Progenitor cell of endocrine pancreas (in vitro differentiated cells): ENCODE measurements around the gene TOM1L1. TPM values are rescaled to one million over a fixed set of nuclear protein-coding genes. Genes with fewer than 3 reads are reported as not detected.

Source experiments
- DNase-seq: peaks from one replicate; pipeline ENCODE4 v3.0.0; 2021; ENCODE audit warnings: low spot score; ENCODE audit not compliant: unreplicated experiment
- H3K27ac Mint-ChIP-seq: 2 replicates; pipeline ENCODE4 v1.8.0; 2021; ENCODE audit warnings: mild to moderate bottlenecking, moderate library complexity, mixed read lengths
- H3K27me3 Mint-ChIP-seq: 2 replicates; pipeline ENCODE4 v1.8.0; 2021; ENCODE audit warnings: mixed read lengths
- H3K36me3 Mint-ChIP-seq: 2 replicates; pipeline ENCODE4 v1.8.0; 2022; ENCODE audit warnings: mixed read lengths; ENCODE audit not compliant: insufficient read depth
- H3K4me1 Mint-ChIP-seq: 2 replicates; pipeline ENCODE4 v1.8.0; 2021; ENCODE audit warnings: low read depth, mixed read lengths
- H3K4me3 Mint-ChIP-seq: 2 replicates; pipeline ENCODE4 v1.8.0; 2021; ENCODE audit warnings: low read depth, mild to moderate bottlenecking, moderate library complexity, mixed read lengths
- H3K9me3 Mint-ChIP-seq: 2 replicates; pipeline ENCODE4 v1.8.0; 2021; ENCODE audit warnings: low read depth, mixed read lengths
- total RNA-seq: library from RNA; stranded (reverse); gene quantifications from 2 replicates; pipeline ENCODE4 v1.2.1, GENCODE V29; 2021
- TF ChIP-seq, protein P1 (sequence below): fragments of 200-600 bp; sonication (generic); IDR thresholded peaks from one replicate; pipeline ENCODE4 v1.5.0; 2021; ENCODE audit warnings: antibody characterized with exemption, mild to moderate bottlenecking; ENCODE audit not compliant: unreplicated experiment

The TOM1L1 gene
- total RNA-seq, 1 donor from 2014 or later, result 83.1 TPM

GRCh38 chr17:54951286-54951685 is 50.6 kb downstream of the TOM1L1 start:
- Mint-ChIP-seq H3K4me3 (no peak overlapping the region), H3K36me3 (peaks cover 25% of the 10 kb centered on the region), H3K27ac (no peak overlapping the region), H3K27me3 (no peaks in the 10 kb centered on the region), H3K4me1 (peaks cover 1% of the 10 kb centered on the region), H3K9me3 (no peaks in the 10 kb centered on the region)
- TF ChIP-seq, protein P1, sequence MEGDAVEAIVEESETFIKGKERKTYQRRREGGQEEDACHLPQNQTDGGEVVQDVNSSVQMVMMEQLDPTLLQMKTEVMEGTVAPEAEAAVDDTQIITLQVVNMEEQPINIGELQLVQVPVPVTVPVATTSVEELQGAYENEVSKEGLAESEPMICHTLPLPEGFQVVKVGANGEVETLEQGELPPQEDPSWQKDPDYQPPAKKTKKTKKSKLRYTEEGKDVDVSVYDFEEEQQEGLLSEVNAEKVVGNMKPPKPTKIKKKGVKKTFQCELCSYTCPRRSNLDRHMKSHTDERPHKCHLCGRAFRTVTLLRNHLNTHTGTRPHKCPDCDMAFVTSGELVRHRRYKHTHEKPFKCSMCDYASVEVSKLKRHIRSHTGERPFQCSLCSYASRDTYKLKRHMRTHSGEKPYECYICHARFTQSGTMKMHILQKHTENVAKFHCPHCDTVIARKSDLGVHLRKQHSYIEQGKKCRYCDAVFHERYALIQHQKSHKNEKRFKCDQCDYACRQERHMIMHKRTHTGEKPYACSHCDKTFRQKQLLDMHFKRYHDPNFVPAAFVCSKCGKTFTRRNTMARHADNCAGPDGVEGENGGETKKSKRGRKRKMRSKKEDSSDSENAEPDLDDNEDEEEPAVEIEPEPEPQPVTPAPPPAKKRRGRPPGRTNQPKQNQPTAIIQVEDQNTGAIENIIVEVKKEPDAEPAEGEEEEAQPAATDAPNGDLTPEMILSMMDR, result no peak
- DNase-seq, result no peak

DNA sequence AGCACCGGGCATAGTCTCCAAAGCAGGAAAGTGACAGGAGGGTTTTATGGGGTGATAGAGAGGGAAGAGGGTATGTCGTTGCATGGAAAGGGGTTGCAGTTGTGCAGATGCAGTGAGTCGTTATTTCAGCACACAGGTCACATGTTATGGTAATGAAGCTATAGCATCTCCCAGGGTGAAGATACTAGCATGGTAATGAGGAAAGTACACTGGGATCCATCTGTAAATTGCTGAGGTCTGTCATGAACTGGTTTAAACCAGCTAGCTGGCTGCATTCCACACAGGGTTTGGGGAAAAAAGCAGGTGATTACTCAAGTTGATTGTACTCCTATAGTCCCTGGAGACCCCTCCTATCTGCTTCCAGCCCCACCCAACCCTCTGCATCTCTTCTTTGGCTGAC is 56.1 kb downstream of the TOM1L1 start:
- Mint-ChIP-seq H3K27me3 (no peaks in the 10 kb centered on the region), H3K4me1 (no peaks in the 10 kb centered on the region)
- no peak for DNase-seq

DNA sequence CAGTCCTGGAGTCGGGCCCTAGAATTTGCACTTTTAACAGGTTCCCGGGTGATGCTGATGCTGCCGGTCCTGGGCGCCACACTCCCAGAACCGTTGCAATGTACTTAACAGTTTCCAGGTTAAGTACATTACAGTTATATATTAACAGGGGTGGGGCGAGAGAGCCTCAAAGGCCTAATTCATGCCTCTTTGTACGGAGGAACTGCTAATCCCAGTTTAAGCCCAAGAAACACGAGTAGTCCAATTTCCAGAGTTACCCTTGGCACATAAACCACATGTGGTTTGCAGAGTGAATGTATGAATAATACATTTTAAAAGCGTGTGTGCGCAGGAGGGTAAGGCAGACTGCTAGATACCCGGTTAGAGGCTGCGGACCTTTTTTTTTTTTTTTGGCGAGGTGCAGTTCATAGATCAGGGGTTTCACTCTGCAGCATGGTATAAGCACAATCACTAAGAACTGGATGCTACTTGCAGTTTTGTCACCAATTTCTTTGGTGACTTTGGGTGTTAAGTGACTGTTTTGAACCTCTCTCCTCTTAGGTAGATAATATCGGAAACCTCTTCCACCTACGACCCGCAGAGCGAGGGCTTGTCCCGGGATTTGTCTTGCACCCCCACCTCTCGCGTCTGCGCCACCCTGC is 67.1 kb downstream of the TOM1L1 start:
- no peaks in the 10 kb centered on the region for H3K27me3 Mint-ChIP-seq
- DNase-seq, result no peak
- no peaks in the 10 kb centered on the region for H3K9me3 Mint-ChIP-seq
- TF ChIP-seq, protein P1, result no peak
- no peak overlapping the region for H3K4me3 Mint-ChIP-seq
- peaks cover 26% of the 10 kb centered on the region for H3K4me1 Mint-ChIP-seq
- H3K36me3 Mint-ChIP-seq, result peaks cover 13% of the 10 kb centered on the region
- no peak overlapping the region for H3K27ac Mint-ChIP-seq

More for the DNA sequence above, 56.1 kb downstream of the TOM1L1 start:
- peak overlapping the region; percentile 46 for H3K27ac Mint-ChIP-seq
- peaks cover 27% of the 10 kb centered on the region for H3K36me3 Mint-ChIP-seq
- TF ChIP-seq, protein P1, result no peak
- H3K9me3 Mint-ChIP-seq, result no peaks in the 10 kb centered on the region
- H3K4me3 Mint-ChIP-seq, result no peak overlapping the region

DNA sequence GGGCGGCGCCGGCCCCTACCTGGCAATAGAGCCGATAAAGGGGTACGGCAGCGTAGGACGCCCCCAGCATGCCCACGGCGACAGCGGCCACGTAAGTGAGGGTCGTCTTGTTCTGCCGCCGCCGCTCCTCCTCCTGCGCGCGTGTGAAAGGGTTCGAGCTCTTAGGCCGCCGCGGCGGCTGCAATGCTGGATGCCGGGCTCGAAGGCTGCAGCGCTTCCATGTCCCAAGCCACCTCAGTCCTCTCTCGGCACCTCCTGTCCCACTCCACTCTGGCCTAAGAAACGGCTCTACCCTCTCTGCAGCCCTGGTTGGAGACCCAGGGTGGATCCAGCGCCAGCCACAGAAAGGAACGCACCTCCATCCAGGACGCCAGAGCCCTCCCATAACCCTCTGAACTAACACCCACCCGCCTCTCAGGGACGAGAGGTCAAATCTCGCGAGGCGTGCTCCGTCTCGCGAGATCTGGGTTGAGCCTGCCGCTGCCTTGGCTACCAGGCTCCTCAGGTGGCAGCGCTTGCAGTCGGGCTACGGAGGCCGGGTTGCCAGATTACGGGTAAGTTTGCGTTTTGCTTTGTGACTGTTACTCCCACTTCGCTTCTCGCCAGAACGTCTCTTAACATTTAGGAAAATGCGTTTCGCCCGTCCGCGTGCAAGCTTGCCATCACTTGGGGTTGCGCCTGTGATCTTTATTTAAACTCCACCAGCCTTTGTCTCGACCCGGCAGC is 67.8 kb downstream of the TOM1L1 start, which contains the start of the genes COX11 and STXBP4:
Gene COX11 (minus strand): TSS at position 393 of the 726 bp plus-strand sequence. CDS start 8 bp downstream, at position 385.
Gene STXBP4 (plus strand): TSS at position 504 of the 726 bp plus-strand sequence. CDS start 17,455 bp downstream, outside the sequence.
- Mint-ChIP-seq H3K9me3 (no peaks in the 10 kb centered on the region), H3K27ac (no peak within 1 kb of the TSS), H3K4me1 (peaks cover 30% of the 10 kb centered on the region), H3K36me3 (peaks cover 12% of the 10 kb centered on the region), H3K27me3 (no peaks in the 10 kb centered on the region), H3K4me3 (no peak within 1 kb of the TSS)
- DNase-seq, result peak; percentile 89
- TF ChIP-seq, protein P1, result peak; percentile 50

GRCh38 chr17:54968988-54969332 is 68.3 kb downstream of the TOM1L1 start:
- Mint-ChIP-seq H3K4me1 (peaks cover 30% of the 10 kb centered on the region), H3K4me3 (no peak overlapping the region), H3K9me3 (no peaks in the 10 kb centered on the region), H3K36me3 (peaks cover 9% of the 10 kb centered on the region), H3K27ac (no peak overlapping the region), H3K27me3 (no peaks in the 10 kb centered on the region)
- DNase-seq, result peak; percentile 17
- TF ChIP-seq, protein P1, result no peak
